ENCODE measurements around the gene TESK1.
A peak's percentile ranks its signal among the peaks of the same experiment; 100 is the strongest.

TESK1 gene

GRCh38 chr9:35599763-35600604 is 5.1 kb upstream of the TESK1 start:
- TF ChIP-seq CTCF (IDR thresholded peaks at IDR 0.05; ENCODE audit: low read depth, low read length), result no peak
- H3K4me3 ChIP-seq (replicated peaks in 1 of 2; ENCODE audit: low read depth in 2 of 2, low read length in 2 of 2), result no peak overlapping the region
- peak; percentile 8 to 31 for DNase-seq (ENCODE audit: low read depth in 2 of 2)

- H3K4me3 ChIP-seq (replicated peaks in 1 of 2; ENCODE audit: low read depth in 2 of 2, low read length in 2 of 2), result peak overlapping the region; percentile 37 to 52
- TF ChIP-seq CTCF (IDR thresholded peaks at IDR 0.05; ENCODE audit: low read depth, low read length), result no peak
- peak; percentile 89 to 91 for DNase-seq (ENCODE audit: low read depth in 2 of 2)
Observed at GRCh38 chr9:35603506-35603985, 1.5 kb upstream of the TESK1 start.

- peak; percentile 81 for TF ChIP-seq CTCF (IDR thresholded peaks at IDR 0.05; ENCODE audit: low read depth, low read length)
Observed at GRCh38 chr9:35603986-35604577, 980 bp upstream of the TESK1 start.

GRCh38 chr9:35605351-35606137 is 482 bp downstream of the TESK1 start:
- peak; percentile 5 to 7 for DNase-seq (ENCODE audit: low read depth in 2 of 2)
- TF ChIP-seq CTCF (IDR thresholded peaks at IDR 0.05; ENCODE audit: low read depth, low read length), result no peak
- peak overlapping the region; percentile 68 to 69 for H3K4me3 ChIP-seq (replicated peaks in 1 of 2; ENCODE audit: low read depth in 2 of 2, low read length in 2 of 2)

More at GRCh38 chr9:35603986-35604577, 980 bp upstream of the TESK1 start:
- DNase-seq (ENCODE audit: low read depth in 2 of 2), result peak; percentile 100
- H3K4me3 ChIP-seq (replicated peaks in 1 of 2; ENCODE audit: low read depth in 2 of 2, low read length in 2 of 2), result peak overlapping the region; percentile 62 to 69

- DNase-seq (ENCODE audit: low read depth in 2 of 2), result peak; percentile 3 to 11
- H3K4me3 ChIP-seq (replicated peaks in 1 of 2; ENCODE audit: low read depth in 2 of 2, low read length in 2 of 2), result peak overlapping the region; percentile 68 to 69
- TF ChIP-seq CTCF (IDR thresholded peaks at IDR 0.05; ENCODE audit: low read depth, low read length), result no peak
Observed at GRCh38 chr9:35606138-35606504, 1.1 kb downstream of the TESK1 start.

GRCh38 chr9:35606726-35607125 is 1.7 kb downstream of the TESK1 start:
- no peak for DNase-seq (ENCODE audit: low read depth in 2 of 2)
- no peak for TF ChIP-seq CTCF (IDR thresholded peaks at IDR 0.05; ENCODE audit: low read depth, low read length)
- H3K4me3 ChIP-seq (replicated peaks in 1 of 2; ENCODE audit: low read depth in 2 of 2, low read length in 2 of 2), result peak overlapping the region in 1 of 2 donors; percentile 69

Data from cardiac fibroblast (primary cell).